GM12878 (cell line): ENCODE data around the gene RPLP2. TPM values are rescaled to one million over a fixed set of nuclear protein-coding genes. Genes with fewer than 3 reads are reported as not detected.

Experiments used
- ATAC-seq: fragments of 200-7000 bp; cut with Tn5 transposase; 3 replicates; pipeline ENCODE4 v1.9.1; 2020; ENCODE audit warnings: mild to moderate bottlenecking, moderate library complexity
- BruUV-seq: library from RNA; stranded (reverse); fragments of 400-500 nt; replicated peaks from 2 replicates; lab custom pipeline; 2021; lab: Mats Ljungman, UMichigan
- CTCF ChIA-PET: fragments of 300-600 bp; sonication (Branson Sonifier 250); formaldehyde crosslinking; extraction: SDS; loops from one replicate; lab custom pipeline; 2021; ENCODE audit warnings: inconsistent platforms; lab: Yijun Ruan, JAX
- POLR2A ChIA-PET: fragments of 350-600 bp; formaldehyde crosslinking; extraction: SDS; loops from one replicate; lab custom pipeline; 2021; ENCODE audit warnings: inconsistent platforms; lab: Charles Lee
- RAD21 ChIA-PET: fragments of 300-600 bp; sonication (Branson Sonifier 250); formaldehyde crosslinking; loops from one replicate; lab custom pipeline; 2023; ENCODE audit warnings: antibody characterized with exemption; ENCODE audit not compliant: unreplicated experiment; lab: Charles Lee
- SMC1A ChIA-PET: fragments of 300-600 bp; sonication (Branson Sonifier 250); formaldehyde crosslinking; loops from one replicate; lab custom pipeline; 2023; ENCODE audit not compliant: unreplicated experiment, uncharacterized antibody; lab: Charles Lee
- DNase-seq: peaks from one replicate; pipeline ENCODE4 v3.0.0-alpha.2; 2011; ENCODE audit warnings: low read depth, low spot score
- FAIRE-seq: peaks from 3 replicates; lab custom pipeline; 2011; peaks lifted over from hg19 to GRCh38; lab: Jason Lieb, UNC
- H2AFZ ChIP-seq: 2 replicates; pipeline ENCODE4 v1.6.0; 2011; ENCODE audit warnings: low read depth, low read length, control low read depth; ENCODE audit not compliant: control insufficient read depth
- H3K27ac ChIP-seq: 2 replicates; pipeline ENCODE4 v1.5.1; 2011; ENCODE audit warnings: control low read depth; ENCODE audit not compliant: control insufficient read depth, insufficient read depth
- H3K27me3 ChIP-seq, 2 experiments: replicated peaks in 1 of 2; 2 replicates each; pipeline versions ENCODE4 v1.6.0 to v1.6.1; 2011; ENCODE audit warnings: low read length in 1 of 2; ENCODE audit not compliant: control insufficient read depth in 2 of 2, insufficient read depth in 2 of 2
- H3K36me3 ChIP-seq, 2 experiments: 2 replicates each; pipeline ENCODE4 v1.5.1; 2011; ENCODE audit warnings: low read length in 1 of 2; ENCODE audit not compliant: control insufficient read depth in 2 of 2, insufficient read depth in 2 of 2
- H3K4me1 ChIP-seq: 2 replicates; pipeline ENCODE4 v1.6.1; 2011; ENCODE audit warnings: mild to moderate bottlenecking, low read length, moderate library complexity, mixed read lengths; ENCODE audit not compliant: control insufficient read depth, insufficient read depth
- H3K4me2 ChIP-seq: 2 replicates; pipeline ENCODE4 v1.6.0; 2011; ENCODE audit warnings: control low read depth; ENCODE audit not compliant: control insufficient read depth, insufficient read depth
- H3K4me3 ChIP-seq: fragments of 200-600 bp; sonication (generic); 2 replicates; pipeline ENCODE4 v1.5.1; 2016
- H3K79me2 ChIP-seq: 2 replicates; pipeline ENCODE4 v1.6.0; 2011; ENCODE audit warnings: low read length; ENCODE audit not compliant: control insufficient read depth, insufficient read depth
- H3K9ac ChIP-seq: 2 replicates; pipeline ENCODE4 v1.8.0; 2011; ENCODE audit warnings: low read length, control low read depth, mixed read lengths; ENCODE audit not compliant: control insufficient read depth, insufficient read depth
- H3K9me3 ChIP-seq: replicated peaks from 3 replicates; pipeline ENCODE4 v1.5.1; 2011; ENCODE audit warnings: mild to moderate bottlenecking, low read length; ENCODE audit not compliant: control insufficient read depth, insufficient read depth
- H4K20me1 ChIP-seq: 2 replicates; pipeline ENCODE4 v1.6.0; 2011; ENCODE audit not compliant: control insufficient read depth, insufficient read depth
- EP300 ChIP-seq, 2 experiments: fragments of 150-350 bp in 1 of 2; IDR thresholded peaks; 2 replicates each; pipeline ENCODE4 v1.6.1; 2011 to 2012; ENCODE audit warnings: low read depth in 2 of 2, low read length in 2 of 2, borderline replicate concordance in 1 of 2, improper control_type of control experiment in 1 of 2, inconsistent platforms in 1 of 2; ENCODE audit not compliant: control insufficient read depth in 1 of 2
- IKZF1 ChIP-seq: fragments of 450-650 bp; conservative IDR thresholded peaks from 2 replicates; pipeline ENCODE4 v1.6.1; 2017; ENCODE audit warnings: antibody characterized with exemption, mild to moderate bottlenecking
- KDM1A ChIP-seq: fragments of 200-600 bp; sonication (generic); IDR thresholded peaks from 2 replicates; pipeline ENCODE4 v1.6.1; 2016; ENCODE audit warnings: borderline replicate concordance
- NR2C1 ChIP-seq: fragments of 450-650 bp; IDR thresholded peaks from 2 replicates; pipeline ENCODE4 v1.6.1; 2017; ENCODE audit warnings: antibody characterized with exemption, mild to moderate bottlenecking, moderate library complexity
- SIN3A ChIP-seq: IDR thresholded peaks from 2 replicates; pipeline ENCODE4 v1.6.1; 2012; ENCODE audit warnings: low read depth, low read length, improper control_type of control experiment
- SIX5 ChIP-seq: IDR thresholded peaks from 2 replicates; pipeline ENCODE4 v1.6.1; 2011; ENCODE audit warnings: mild to moderate bottlenecking, low read depth, low read length, moderate library complexity; ENCODE audit not compliant: severe bottlenecking
- SPI1 ChIP-seq: IDR thresholded peaks from 2 replicates; pipeline ENCODE4 v1.6.1; 2011; ENCODE audit warnings: low read depth, mild to moderate bottlenecking, low read length, moderate library complexity, borderline replicate concordance; ENCODE audit not compliant: insufficient read depth
- SUPT20H ChIP-seq: IDR thresholded peaks from 2 replicates; pipeline ENCODE4 v1.6.1; 2011; ENCODE audit warnings: low read depth, mild to moderate bottlenecking, low read length, moderate library complexity, borderline replicate concordance; ENCODE audit not compliant: control insufficient read depth
- TCF12 ChIP-seq: IDR thresholded peaks from 2 replicates; pipeline ENCODE4 v1.6.1; 2011; ENCODE audit warnings: low read depth, mild to moderate bottlenecking, low read length
- TCF3 ChIP-seq: IDR thresholded peaks from 2 replicates; pipeline ENCODE4 v1.6.1; 2012; ENCODE audit warnings: low read depth, mild to moderate bottlenecking, low read length, borderline replicate concordance; ENCODE audit not compliant: insufficient read depth
- ZNF217 ChIP-seq: fragments of 450-650 bp; IDR thresholded peaks from 2 replicates; pipeline ENCODE4 v1.6.1; 2017; ENCODE audit warnings: antibody characterized with exemption, mild to moderate bottlenecking
- ZZZ3 ChIP-seq: IDR thresholded peaks from 2 replicates; pipeline ENCODE4 v1.6.1; 2011; ENCODE audit warnings: low read depth; ENCODE audit not compliant: control insufficient read depth, insufficient read length
- WGBS: methylation state at CpG from one replicate; pipeline ENCODE4 v1.1.6; 2016; ENCODE audit warnings: low lambda C conversion rate; ENCODE audit not compliant: insufficient replicate concordance, insufficient coverage; ENCODE audit errors: missing lambda C conversion rate; 5-methylcytosine and 5-hydroxymethylcytosine counted together
- in situ Hi-C: fragments of 300-500 bp; cut with MboI; formaldehyde crosslinking; loops from 9 replicates; pipeline ENCODE4 v1.14.3; 2018; ENCODE audit warnings: mixed read lengths
- intact Hi-C: fragments of 100-400 bp; cut with micrococcal nuclease; formaldehyde crosslinking; loops from one replicate; pipeline ENCODE4 v1.14.2; 2022; ENCODE audit not compliant: unreplicated experiment
- polyA plus RNA-seq, 11 experiments: library from polyadenylated mRNA; depleted of rRNA in 4 of 11; unstranded in 6 of 11; stranded (reverse) in 5 of 11; fragments of >200 nt; fragmentation: Nextera tagmentation in 4 of 11; fragmentation: Illumina TruSeq in 1 of 11; extraction: Ambion mirVana in 4 of 11; extraction: Trizol in 1 of 11; gene quantifications; 1 replicate in 1 of 11; 2 replicates in 10 of 11; pipeline versions ENCODE4 v1.2.1 to v1.2.3, GENCODE V29; 2011 to 2016; ENCODE audit warnings: inconsistent platforms in 2 of 11, missing spikeins in 2 of 11, low read depth in 1 of 11
- total RNA-seq, 4 experiments: library from RNA; depleted of rRNA in 3 of 4; stranded (reverse); fragments of >200 nt in 3 of 4; fragmentation: Illumina TruSeq in 1 of 4; extraction: Trizol in 1 of 4; gene quantifications; 2 replicates each; pipeline versions ENCODE4 v1.2.1 to v1.2.3, GENCODE V29; 2013 to 2021
- TF ChIP-seq, protein P1 (sequence below): fragments of 450-650 bp; IDR thresholded peaks from 2 replicates; pipeline ENCODE4 v1.6.1; 2017; ENCODE audit warnings: borderline replicate concordance

Gene RPLP2
- total and polyA plus RNA-seq, 10 of the 15 experiments (the other 5 are each of a cell fraction or from before 2014, with no cell fraction given), result 488 to 3,558 (median 1,481) TPM

DNA sequence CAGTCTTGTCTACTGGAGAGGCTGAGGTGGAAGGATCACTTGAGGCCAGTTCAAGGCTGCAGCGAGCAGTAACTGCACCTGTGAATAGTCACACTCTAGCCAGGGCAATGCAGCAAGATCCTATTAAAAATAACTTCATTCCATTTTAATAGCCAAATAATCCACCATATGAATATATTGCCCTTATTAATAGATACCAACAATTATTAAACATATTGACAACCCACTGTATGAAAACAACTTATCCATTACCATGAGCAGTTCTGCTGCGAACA is 42.9 kb upstream of the RPLP2 start:
- no peaks in the 10 kb centered on the region for H3K79me2 ChIP-seq
- H3K9ac ChIP-seq, result no peak overlapping the region
- ATAC-seq (no peak), FAIRE-seq (no peak), DNase-seq (no peak)
- TF ChIP-seq KDM1A (no peak), NR2C1 (no peak), EP300 (IDR thresholded peaks at IDR 0.05; ENCODE audit: borderline replicate concordance in 1 of 2, control insufficient read depth in 1 of 2, low read depth in 2 of 2, low read length in 2 of 2) (no peak), ZNF217 (no peak), SUPT20H (no peak)
- BruUV-seq, result no TSS peak
- intact Hi-C loops (no loop called here), in situ Hi-C loops (no loop called here)
- H3K27ac ChIP-seq, result no peak overlapping the region
- H3K27me3 ChIP-seq, result no peaks in the 10 kb centered on the region
- H4K20me1 ChIP-seq, result no peaks in the 10 kb centered on the region
- WGBS, result 97% methylated on average over 2 of the region's 2 CpGs
- no peak overlapping the region for H3K4me3 ChIP-seq
- peaks cover 24 to 41% of the 10 kb centered on the region in 2 experiments; a peak in 3 of 4 replicates for H3K36me3 ChIP-seq
- no peaks in the 10 kb centered on the region for H3K9me3 ChIP-seq
- H2AFZ ChIP-seq, result no peak overlapping the region
- CTCF ChIA-PET, result interaction anchor here (0.6 kb wide), 1 partner anchor 32 kb away, joined by 3 read pairs; no protein-coding TSS in a partner anchor
- no peaks in the 10 kb centered on the region for H3K4me1 ChIP-seq
- H3K4me2 ChIP-seq, result no peak overlapping the region
- POLR2A ChIA-PET, result interaction anchor here (0.6 kb wide), 1 partner anchor 275 kb away, joined by 3 read pairs; no protein-coding TSS in a partner anchor
- SMC1A ChIA-PET, result no interaction called here
- RAD21 ChIA-PET, result no interaction called here

DNA sequence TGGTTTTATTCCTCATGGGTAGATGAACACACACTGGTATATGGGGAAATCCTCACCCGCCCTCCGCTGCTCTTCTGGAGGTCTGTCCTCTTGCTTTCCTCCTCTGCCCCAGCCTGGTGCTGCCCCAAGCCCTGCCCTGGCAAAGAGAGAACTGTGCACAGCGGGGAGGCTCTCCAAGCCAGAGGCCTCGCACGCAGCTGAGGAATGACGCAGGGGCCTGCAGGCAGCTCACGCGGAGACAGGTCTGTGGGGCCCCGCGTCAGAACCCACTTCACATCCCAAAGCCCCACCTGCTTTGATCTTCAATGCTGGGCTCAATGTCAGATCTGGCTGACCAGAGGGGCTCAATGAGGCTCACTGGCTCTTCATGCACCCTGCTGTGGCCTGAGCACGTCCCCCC is 42.5 kb upstream of the RPLP2 start:
- FAIRE-seq, result no peak
- Histone ChIP-seq H3K36me3 (peaks cover 21 to 42% of the 10 kb centered on the region in 2 experiments; a peak in 3 of 4 replicates), H3K4me3 (no peak overlapping the region), H2AFZ (no peak overlapping the region), H3K4me2 (no peak overlapping the region), H3K4me1 (no peaks in the 10 kb centered on the region), H3K27me3 (no peaks in the 10 kb centered on the region), H3K79me2 (no peaks in the 10 kb centered on the region), H4K20me1 (no peaks in the 10 kb centered on the region), H3K27ac (no peak overlapping the region)
- in situ Hi-C loops, result no loop called here
- CTCF ChIA-PET, result no interaction called here
- DNase-seq, result no peak
- ATAC-seq, result no peak
- RAD21 ChIA-PET, result no interaction called here
- TF ChIP-seq ZZZ3 (no peak), TCF3 (no peak), SPI1 (no peak), TCF12 (no peak), SIN3A (no peak), IKZF1 (no peak), SIX5 (no peak)
- TF ChIP-seq, protein P1, sequence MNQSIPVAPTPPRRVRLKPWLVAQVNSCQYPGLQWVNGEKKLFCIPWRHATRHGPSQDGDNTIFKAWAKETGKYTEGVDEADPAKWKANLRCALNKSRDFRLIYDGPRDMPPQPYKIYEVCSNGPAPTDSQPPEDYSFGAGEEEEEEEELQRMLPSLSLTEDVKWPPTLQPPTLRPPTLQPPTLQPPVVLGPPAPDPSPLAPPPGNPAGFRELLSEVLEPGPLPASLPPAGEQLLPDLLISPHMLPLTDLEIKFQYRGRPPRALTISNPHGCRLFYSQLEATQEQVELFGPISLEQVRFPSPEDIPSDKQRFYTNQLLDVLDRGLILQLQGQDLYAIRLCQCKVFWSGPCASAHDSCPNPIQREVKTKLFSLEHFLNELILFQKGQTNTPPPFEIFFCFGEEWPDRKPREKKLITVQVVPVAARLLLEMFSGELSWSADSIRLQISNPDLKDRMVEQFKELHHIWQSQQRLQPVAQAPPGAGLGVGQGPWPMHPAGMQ, result no peak
- TF ChIP-seq, all 136 proteins: peak for 0
- Histone ChIP-seq H3K9me3 (no peaks in the 10 kb centered on the region), H3K9ac (no peak overlapping the region)
- WGBS, result 90% methylated on average over 11 of the region's 11 CpGs
- ChIA-PET POLR2A (no interaction called here), SMC1A (no interaction called here)
- intact Hi-C loops, result no loop called here
- BruUV-seq, result TSS peak; percentile 60
